Prostate gland (tissue), 2 donors: Measurements from ENCODE around the gene OR2T27.

Source experiments
- CTCF ChIP-seq, 4 experiments: fragments of 200-600 bp in 2 of 4; fragments of 450-650 bp in 2 of 4; sonication (generic) in 2 of 4; IDR thresholded peaks; 1 replicate in 3 of 4; 2 replicates in 1 of 4; pipeline ENCODE4 v1.5.1; 2016 to 2019; ENCODE audit warnings: antibody characterized with exemption in 4 of 4, mild to moderate bottlenecking in 2 of 4, moderate library complexity in 2 of 4
- POLR2AphosphoS5 ChIP-seq: sonication (generic); formaldehyde crosslinking; IDR thresholded peaks from one replicate; pipeline ENCODE4 v1.6.1; 2017; ENCODE audit warnings: antibody characterized with exemption

DNA sequence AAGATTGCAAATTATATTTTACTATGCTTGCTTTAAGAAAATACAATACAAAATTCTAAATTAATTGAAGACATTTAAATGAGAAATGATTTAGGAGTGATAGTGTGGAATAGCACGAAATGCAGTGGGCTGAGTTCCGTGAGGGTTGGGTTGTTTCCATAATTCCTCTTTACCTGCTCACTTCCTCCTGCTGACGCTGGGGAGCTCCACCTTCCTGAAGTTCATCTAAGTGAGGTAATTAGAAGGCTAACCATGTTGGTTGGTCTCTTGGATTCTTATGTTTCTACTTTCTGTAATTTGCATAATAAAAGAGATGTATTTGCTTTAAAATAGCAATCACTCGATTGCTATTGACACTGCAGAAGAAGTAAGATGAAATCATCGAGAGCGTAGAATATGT, 42.6 kb upstream of the OR2T27 start:
- TF ChIP-seq POLR2AphosphoS5 (no peak), CTCF (IDR thresholded peaks at IDR 0.05) (no peak)
